ENCODE measurements around the gene HTR1D. TPM values are rescaled to one million over a fixed set of nuclear protein-coding genes. Genes with fewer than 3 reads are reported as not detected.

The HTR1D gene
- total RNA-seq, 1 experiment from 2014 or later, result 15.0 TPM

DNA sequence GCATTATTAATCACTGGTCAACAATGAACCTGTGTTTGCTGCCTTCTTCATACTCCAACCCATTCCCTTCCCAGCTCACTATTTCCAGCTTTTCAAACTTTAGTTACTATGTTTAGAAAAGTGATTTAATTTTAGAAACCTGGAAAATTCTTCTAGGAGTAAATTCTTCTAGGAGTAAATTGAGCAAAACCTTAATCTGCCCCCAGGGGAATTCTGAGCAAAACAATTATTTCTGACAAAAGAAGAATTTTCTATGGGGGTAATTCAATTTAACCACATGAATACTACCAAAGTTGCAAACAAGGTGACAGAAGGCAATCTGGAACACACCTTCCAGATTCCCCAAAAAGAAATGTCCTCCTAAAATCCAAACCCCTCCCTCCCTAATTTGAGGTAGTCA, 50.4 kb downstream of the HTR1D start:
- peaks cover 59% of the 10 kb centered on the region for H3K79me2 ChIP-seq (ENCODE audit: low read depth)
- DNase-seq, result no peak
- H3K36me3 ChIP-seq (ENCODE audit: low read depth), result no peaks in the 10 kb centered on the region
- H3F3A ChIP-seq (ENCODE audit: insufficient read depth, low read depth), result no peaks in the 10 kb centered on the region
- H3K4me3 ChIP-seq, result peak overlapping the region; percentile 75; the same call in 1 of the 2 replicates
- H3K4me1 ChIP-seq (replicated peaks; ENCODE audit: insufficient read depth), result peaks cover 6% of the 10 kb centered on the region
- intact Hi-C loops (cut with micrococcal nuclease; ENCODE audit: unreplicated experiment), result loop anchor here (5.0 kb wide), 1 partner anchor 65 kb away; no protein-coding TSS in a partner anchor
- no peaks in the 10 kb centered on the region for H3K9me2 ChIP-seq (ENCODE audit: insufficient read depth)
- no peak overlapping the region for H2AFZ ChIP-seq
- H3K9me3 ChIP-seq (ENCODE audit: insufficient read depth, low read depth), result no peaks in the 10 kb centered on the region
- H4K20me1 ChIP-seq (ENCODE audit: insufficient read depth), result peaks cover 18% of the 10 kb centered on the region
- BruUV-seq (replicated peaks), result no TSS peak
- H3K27ac ChIP-seq, result no peak overlapping the region
- TF ChIP-seq CTCF (conservative IDR thresholded peaks at IDR 0.05), result no peak
- no peak for TF ChIP-seq EZH2 (IDR thresholded peaks at IDR 0.05; ENCODE audit: low read depth)
- ChIA-PET POLR2A (ENCODE audit: unreplicated experiment) (interaction anchor here (0.6 to 0.7 kb wide), 3 partner anchors 44 to 68 kb away, joined by 3 to 11 read pairs (median 11); no protein-coding TSS in a partner anchor), CTCF (interaction anchor here (0.6 kb wide), 1 partner anchor 31 kb away, joined by 6 read pairs; no protein-coding TSS in a partner anchor)
- H3K27me3 ChIP-seq (ENCODE audit: insufficient read depth, low read depth), result no peaks in the 10 kb centered on the region
- peak overlapping the region; percentile 83 for H3K4me2 ChIP-seq

DNA sequence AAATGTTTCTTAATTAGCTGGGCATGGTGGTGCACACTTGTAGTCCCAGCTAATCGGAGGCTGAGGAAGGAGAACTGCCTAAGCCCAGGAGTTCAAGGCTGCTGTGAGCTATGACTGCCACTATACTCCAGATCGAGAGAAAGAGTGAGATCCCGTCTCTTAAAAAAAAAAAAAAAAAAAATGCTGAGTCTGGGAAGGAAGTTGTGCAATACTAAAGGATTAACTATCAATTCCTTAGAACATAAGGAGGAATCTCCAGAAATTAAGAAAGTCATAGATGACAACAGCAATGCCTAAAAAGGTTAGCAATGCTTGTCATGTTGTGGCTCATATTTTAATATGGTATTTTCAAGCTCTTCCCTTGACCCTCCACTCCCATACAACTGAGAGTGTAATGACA, 53.9 kb downstream of the HTR1D start:
- Histone ChIP-seq H3F3A (ENCODE audit: insufficient read depth, low read depth) (no peaks in the 10 kb centered on the region; the same call in 1 of the 2 replicates), H3K4me2 (no peak overlapping the region), H3K4me3 (no peak overlapping the region), H4K20me1 (ENCODE audit: insufficient read depth) (peaks cover 24% of the 10 kb centered on the region), H3K4me1 (replicated peaks; ENCODE audit: insufficient read depth) (peaks cover 16% of the 10 kb centered on the region), H3K27ac (no peak overlapping the region), H3K9me3 (ENCODE audit: insufficient read depth, low read depth) (no peaks in the 10 kb centered on the region), H3K79me2 (ENCODE audit: low read depth) (peaks cover 92% of the 10 kb centered on the region), H3K9me2 (ENCODE audit: insufficient read depth) (no peaks in the 10 kb centered on the region), H3K36me3 (ENCODE audit: low read depth) (no peaks in the 10 kb centered on the region), H2AFZ (no peak overlapping the region), H3K27me3 (ENCODE audit: insufficient read depth, low read depth) (no peaks in the 10 kb centered on the region)
- no peak for TF ChIP-seq CTCF (conservative IDR thresholded peaks at IDR 0.05)
- TF ChIP-seq EZH2 (IDR thresholded peaks at IDR 0.05; ENCODE audit: low read depth), result no peak
- ChIA-PET CTCF (interaction anchor here (0.7 kb wide), 1 partner anchor 1312 kb away, joined by 11 read pairs; no protein-coding TSS in a partner anchor), POLR2A (ENCODE audit: unreplicated experiment) (interaction anchor here (0.6 kb wide), 1 partner anchor 44 kb away, joined by 3 read pairs; no protein-coding TSS in a partner anchor)
- intact Hi-C loops (cut with micrococcal nuclease; ENCODE audit: unreplicated experiment), result loop anchor here (2.0 kb wide), 1 partner anchor 47 kb away; no protein-coding TSS in a partner anchor
- no TSS peak for BruUV-seq (replicated peaks)
- DNase-seq, result no peak

DNA sequence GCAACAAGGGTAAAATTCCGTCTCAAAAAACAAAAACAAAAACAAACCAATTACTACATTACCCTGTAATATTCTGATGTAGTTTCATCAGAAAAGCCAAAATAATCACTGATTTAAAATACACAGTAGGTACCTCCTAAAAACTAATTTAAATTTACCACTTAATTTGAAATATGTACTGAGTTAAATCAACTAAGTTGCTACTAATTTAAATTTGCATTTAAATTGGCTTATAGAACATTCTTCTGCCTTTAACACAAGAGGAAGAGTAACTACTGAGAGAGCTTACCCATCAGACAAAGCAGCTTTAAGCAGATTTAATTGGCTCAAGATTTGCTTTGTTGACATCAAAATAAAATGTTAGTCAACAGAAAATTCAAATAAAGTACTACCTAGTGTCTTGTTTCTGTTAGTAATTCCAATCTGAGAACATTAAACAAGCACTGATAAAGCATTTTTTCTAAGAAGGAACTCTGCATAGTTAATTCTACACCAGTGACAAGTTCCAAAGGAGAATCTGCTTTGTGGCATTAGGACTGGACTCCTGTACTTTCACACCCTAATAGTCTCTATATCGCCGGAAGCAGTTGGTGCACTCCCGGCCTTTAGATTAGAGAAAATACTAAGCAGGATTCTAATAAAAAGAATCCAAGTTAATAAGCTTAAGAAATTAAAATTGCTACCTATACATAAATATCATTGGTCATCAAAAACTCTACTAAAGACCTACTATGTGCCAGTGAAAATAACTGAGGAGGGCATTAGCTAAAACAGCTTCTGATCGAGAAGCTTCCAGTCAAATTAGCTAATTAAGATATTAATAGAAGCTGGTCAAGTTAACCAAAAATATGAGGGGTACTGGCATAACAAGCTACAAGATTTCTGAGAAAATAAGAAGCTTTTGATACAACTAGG, 57.1 kb downstream of the HTR1D start:
- intact Hi-C loops (cut with micrococcal nuclease; ENCODE audit: unreplicated experiment), result no loop called here
- Histone ChIP-seq H3K9me3 (ENCODE audit: insufficient read depth, low read depth) (no peaks in the 10 kb centered on the region), H3K4me1 (replicated peaks; ENCODE audit: insufficient read depth) (peaks cover 10% of the 10 kb centered on the region; the same call in 1 of the 2 replicates), H3K27me3 (ENCODE audit: insufficient read depth, low read depth) (no peaks in the 10 kb centered on the region), H3K4me3 (no peak overlapping the region), H2AFZ (no peak overlapping the region), H3K4me2 (no peak overlapping the region), H3K9me2 (ENCODE audit: insufficient read depth) (no peaks in the 10 kb centered on the region), H3K27ac (no peak overlapping the region), H3K79me2 (ENCODE audit: low read depth) (peaks cover 97% of the 10 kb centered on the region), H3K36me3 (ENCODE audit: low read depth) (no peaks in the 10 kb centered on the region), H4K20me1 (ENCODE audit: insufficient read depth) (peaks cover 20% of the 10 kb centered on the region), H3F3A (ENCODE audit: insufficient read depth, low read depth) (no peaks in the 10 kb centered on the region; the same call in 1 of the 2 replicates)
- CTCF ChIA-PET, result interaction anchor here (1.7 kb wide), 1 partner anchor 24 kb away, joined by 4 read pairs; no protein-coding TSS in a partner anchor
- POLR2A ChIA-PET (ENCODE audit: unreplicated experiment), result interaction anchor here (0.5 to 0.6 kb wide), 2 partner anchors 9 to 368 kb away, joined by 3 read pairs; no protein-coding TSS in a partner anchor
- TF ChIP-seq EZH2 (IDR thresholded peaks at IDR 0.05; ENCODE audit: low read depth) (no peak), CTCF (conservative IDR thresholded peaks at IDR 0.05) (no peak)
- no peak for DNase-seq
- no TSS peak for BruUV-seq (replicated peaks)

Data from PC-9 (cell line).